M059J (cell line): ENCODE measurements around the gene COL23A1. TPM values are rescaled to one million over a fixed set of nuclear protein-coding genes. Genes with fewer than 3 reads are reported as not detected.
"Not testable (repeated sequence)": the region's sequence is repeated elsewhere in the genome, so short reads cannot be mapped to it uniquely, and the experiment has no call there.

Experiments
- DNase-seq: peaks from one replicate; pipeline ENCODE4 v3.0.0-alpha.2; 2012; ENCODE audit warnings: low read depth
- total RNA-seq: library from RNA; depleted of rRNA; stranded (reverse); fragments of >200 nt; shearing (Covaris generic); gene quantifications from 2 replicates; pipeline ENCODE4 v1.2.3, GENCODE V29; 2014

Gene COL23A1
- total RNA-seq, 1 experiment from 2014 or later, result not detected

GRCh38 chr5:178307267-178308045, 282.7 kb downstream of the COL23A1 start:
- DNase-seq, result no peak

DNA sequence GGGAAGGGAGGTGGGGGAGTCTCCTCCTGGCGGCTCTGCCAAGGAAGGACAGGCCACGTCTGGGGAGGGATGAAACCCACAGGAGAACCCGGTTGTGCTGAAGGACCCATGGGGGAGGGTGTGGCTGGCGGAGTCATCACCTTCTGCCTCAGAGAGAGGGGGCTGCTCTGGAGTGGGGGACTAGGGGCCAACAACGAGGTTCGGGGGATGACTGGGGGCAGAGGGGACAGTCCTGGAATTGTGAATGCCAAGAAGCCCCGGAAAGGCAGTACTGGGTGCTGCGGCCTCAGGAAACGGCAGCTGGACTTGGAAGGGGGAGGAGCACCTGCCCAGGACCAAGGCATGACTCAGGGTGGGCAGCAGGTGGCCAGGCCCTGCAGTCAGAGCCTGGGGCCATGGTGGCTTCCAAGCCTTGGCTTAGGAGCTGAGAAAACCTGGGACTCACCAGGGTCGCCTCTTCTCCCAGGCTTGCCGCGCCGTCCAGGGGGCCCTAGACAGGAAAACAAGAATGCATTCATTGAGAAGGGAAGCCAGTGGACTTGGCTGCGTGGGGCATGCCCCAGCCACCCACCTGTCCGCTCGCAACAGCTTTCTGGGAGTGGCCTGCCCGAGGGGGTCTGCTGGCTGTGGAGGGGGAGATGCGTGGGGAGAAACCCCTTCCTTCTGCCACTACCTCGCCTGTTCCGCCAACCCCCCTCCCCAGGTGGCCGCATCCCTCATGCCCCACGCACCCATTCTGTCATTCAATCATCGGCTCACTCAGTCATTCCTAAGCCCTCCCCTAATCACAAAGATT, 283.6 kb downstream of the COL23A1 start:
- DNase-seq, result no peak

GRCh38 chr5:178305801-178306200, 284.4 kb downstream of the COL23A1 start:
- no peak for DNase-seq

DNA sequence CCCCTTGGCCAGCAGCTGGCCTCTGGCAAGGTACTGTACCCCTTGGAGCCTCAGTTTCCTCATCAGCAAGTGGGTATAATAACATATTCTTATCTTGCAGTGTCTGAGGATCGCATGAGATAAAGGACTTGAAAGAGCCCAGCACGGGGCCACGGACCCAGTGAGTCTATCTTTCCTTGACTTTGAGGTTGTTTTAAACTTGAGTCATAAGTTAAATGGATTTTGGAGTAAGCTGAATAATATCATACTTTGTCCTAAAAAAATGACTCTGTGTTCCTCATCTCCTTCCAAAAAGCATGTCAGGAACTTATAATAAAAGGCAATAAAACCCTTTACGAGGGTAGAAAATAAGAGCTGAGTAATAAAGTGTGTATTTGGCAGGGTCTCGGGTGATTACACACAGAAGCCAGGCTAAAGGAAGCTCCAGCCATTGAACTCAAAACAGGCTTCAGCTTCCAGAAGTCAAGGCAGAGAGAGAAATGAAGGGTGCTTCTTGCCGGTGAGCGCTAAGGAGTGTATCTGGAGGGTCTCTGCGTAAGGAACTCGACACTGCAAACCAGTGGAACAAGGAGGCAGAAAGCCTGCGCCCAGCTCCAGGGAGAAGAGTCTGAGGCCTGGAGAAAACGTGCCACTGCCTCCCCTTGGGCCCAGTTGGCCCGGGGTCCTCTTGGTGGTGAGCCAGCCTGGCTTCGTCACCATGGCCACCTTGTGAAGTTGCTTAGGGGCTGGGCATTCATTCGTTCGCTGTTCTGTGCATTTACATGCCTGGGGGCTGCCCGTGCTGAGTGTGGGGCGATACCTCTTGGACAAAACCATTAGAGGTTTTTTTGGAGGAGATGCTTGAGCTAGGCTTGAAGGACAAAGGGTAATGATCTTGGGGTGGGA, 285.2 kb downstream of the COL23A1 start:
- no peak for DNase-seq

DNA sequence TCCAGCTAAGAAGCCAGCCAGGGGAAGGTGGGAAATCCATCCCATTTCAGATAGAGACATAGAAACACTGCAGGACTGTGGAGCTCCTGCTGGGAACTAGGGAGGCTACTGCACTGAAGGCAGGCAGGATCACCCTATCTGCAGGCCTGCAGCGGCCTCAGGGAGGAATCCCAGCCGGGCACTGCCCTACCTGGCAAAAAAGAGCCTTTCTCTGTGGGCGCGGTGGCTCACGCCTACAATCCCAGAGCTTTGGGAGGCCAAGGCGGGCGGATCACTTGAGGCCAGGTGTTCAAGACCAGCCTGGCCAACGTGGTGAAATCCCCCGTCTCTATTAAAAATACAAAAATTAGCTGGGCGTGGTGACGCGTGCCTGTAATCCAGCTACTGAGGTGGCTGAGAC, 286.2 kb downstream of the COL23A1 start:
- no peak for DNase-seq

GRCh38 chr5:178302321-178302720, 287.9 kb downstream of the COL23A1 start:
- DNase-seq, result not testable (repeated sequence)

DNA sequence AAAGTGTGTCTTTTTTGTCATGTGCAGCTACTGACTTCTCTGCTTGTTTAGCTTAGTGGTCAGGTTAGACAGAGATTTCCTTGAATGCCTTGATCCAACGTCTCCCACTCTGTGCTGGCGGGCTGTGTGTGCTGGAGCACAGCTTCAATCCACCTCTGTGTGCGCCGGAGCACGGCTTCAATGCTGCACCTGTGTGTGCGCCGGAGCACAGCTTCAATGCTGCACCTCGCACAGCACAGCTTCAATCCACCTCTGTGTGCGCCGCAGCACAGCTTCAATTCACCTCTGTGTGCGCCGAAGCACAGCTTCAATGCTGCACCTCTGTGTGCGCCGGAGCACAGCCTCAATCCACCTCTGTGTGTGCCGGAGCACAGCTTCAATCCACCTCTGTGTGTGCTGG, 288.6 kb downstream of the COL23A1 start:
- no peak for DNase-seq

- no peak for DNase-seq
Observed at GRCh38 chr5:178298283-178298807, 291.8 kb downstream of the COL23A1 start.

GRCh38 chr5:178297751-178298150, 292.4 kb downstream of the COL23A1 start:
- DNase-seq, result no peak

DNA sequence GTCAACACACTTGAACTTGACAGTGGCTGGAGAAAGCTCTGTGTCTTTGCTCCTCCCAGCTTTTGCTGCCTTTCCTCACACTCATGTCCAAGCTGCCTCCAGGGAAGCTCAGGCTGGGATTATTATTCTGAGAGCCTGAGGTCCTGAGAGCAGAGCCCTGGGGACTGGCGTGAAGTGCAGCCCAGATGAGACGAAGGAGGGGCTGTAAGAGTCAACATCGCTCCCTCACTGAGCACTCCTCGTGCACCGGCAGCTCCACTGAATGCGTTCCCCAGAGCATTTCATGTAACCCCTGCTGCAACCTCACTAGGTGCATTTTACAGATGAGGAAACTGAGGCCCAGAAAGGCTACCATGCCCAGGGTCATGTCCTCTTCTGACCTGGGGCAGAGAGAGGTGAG, 294.1 kb downstream of the COL23A1 start:
- no peak for DNase-seq

- DNase-seq, result no peak
Observed at GRCh38 chr5:178295589-178295988, 294.6 kb downstream of the COL23A1 start.

- no peak for DNase-seq
Observed at GRCh38 chr5:178293815-178294214, 296.4 kb downstream of the COL23A1 start.

DNA sequence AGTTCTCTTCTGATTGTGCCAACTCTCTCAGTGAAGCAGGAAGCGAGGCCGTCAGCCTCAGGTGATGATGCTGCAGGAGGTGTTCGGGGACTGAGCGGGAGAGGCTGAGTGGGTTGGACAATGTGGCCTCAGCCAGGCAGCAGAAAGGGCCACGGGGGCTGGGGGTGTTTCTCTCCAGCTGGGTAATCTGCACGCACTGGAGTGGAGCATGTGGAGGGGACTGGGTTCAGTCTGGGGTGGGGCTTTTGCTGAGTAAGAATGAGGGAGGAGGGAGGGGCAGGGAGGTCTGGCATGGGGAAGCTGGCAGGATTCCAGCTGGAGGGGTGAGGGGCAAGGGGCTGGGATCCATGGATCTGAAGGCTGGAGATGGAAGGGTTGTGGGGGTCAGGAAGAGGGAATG, 296.8 kb downstream of the COL23A1 start:
- DNase-seq, result no peak

DNA sequence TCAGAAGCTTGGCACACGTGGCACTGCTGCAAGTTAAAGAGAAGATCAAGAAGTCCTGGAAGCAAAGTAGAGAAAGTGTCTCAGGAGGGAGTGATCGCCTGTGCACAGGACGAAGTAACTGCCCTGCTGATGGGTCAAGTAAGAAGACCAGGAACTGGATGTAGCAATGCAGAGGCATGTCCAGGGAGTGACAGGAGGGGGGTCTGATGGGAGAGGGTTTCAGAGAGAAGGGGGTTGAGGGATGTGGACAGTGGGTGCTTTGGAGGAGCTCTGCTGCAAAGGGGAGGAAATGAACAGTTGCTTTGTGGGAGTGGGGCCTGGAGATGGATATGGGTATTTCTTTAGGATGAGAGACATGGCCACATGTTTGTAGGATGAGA, 297.4 kb downstream of the COL23A1 start:
- no peak for DNase-seq

DNA sequence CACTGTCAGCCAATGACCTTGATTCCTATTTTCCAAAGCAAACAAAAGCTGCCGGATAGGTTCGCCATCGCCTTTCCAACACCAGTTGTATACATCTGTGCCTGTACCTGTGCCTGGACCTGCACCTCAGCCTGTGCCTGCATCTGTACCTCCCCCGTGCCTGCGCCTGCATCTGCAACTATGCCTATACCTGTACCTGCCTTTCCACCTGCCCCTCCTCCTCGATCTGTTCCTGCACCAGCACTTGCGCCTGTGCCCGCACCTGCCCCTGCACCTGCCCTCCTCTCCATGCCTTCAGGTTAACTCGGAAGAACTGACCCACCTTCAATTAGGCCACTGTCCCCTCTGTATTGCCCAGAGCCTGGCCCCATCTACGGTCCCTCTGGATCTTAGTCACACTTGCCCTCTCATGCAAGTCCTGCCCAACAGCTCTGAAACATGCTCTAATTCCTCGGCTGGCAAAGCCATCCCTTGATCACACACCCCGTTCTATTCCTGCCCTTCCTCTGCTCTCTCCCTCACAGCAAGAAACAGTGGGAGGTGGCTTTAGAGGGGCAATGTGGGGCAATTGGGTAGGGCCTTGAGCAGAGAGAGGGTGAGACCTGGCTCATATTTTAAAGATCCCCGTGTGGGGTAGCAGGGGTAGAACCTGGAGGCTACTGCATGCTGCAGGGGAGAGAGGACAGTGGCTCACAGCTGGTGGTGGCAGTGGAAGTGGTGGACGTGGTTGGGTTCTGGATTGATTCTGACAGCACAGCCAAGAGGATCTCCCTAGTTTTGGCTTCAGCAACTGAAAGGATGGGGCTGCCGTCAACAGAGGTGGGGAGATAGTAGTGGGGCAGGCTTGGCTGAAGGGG, 298.0 kb downstream of the COL23A1 start:
- DNase-seq, result no peak

DNA sequence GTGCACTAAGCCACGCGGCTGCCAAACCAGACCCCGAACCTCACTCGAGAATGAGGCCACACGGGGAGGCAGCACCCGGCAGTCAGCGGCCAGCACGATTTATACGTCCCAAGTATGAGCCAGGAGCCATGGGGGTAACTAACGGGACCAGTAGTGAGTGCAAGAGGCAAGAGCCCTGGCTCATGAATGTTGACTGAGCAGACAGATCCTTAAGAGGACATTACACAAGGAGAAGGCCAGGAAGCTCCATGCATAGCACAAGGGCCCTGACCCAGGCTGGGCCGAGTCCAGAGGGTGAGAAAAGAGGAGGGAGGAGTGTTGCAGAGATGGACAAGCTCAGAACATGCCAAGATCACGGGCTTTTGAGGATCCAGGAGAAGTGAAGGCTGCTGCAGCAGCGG, 299.0 kb downstream of the COL23A1 start:
- DNase-seq, result no peak

DNA sequence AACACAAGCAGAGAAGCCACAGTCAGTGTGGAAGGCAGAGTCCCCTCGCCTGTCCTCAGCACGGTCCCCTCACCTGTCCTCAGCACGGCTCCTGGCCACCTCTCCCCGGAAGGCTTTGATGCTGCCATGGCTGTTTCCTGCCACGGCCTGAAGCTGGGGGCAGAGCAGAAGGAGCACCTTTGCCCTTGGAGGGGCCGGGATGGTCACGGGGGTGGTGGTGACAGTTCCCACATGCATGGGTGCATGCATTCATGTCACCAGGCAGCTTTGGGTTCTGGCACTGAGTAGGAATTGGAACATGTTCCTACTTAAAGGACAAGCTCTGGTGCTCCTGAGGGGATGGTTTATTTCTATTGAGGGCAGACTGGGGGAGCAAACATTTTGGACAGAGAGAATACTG, 299.8 kb downstream of the COL23A1 start:
- DNase-seq, result no peak

GRCh38 chr5:178289438-178289837, 300.8 kb downstream of the COL23A1 start:
- no peak for DNase-seq

DNA sequence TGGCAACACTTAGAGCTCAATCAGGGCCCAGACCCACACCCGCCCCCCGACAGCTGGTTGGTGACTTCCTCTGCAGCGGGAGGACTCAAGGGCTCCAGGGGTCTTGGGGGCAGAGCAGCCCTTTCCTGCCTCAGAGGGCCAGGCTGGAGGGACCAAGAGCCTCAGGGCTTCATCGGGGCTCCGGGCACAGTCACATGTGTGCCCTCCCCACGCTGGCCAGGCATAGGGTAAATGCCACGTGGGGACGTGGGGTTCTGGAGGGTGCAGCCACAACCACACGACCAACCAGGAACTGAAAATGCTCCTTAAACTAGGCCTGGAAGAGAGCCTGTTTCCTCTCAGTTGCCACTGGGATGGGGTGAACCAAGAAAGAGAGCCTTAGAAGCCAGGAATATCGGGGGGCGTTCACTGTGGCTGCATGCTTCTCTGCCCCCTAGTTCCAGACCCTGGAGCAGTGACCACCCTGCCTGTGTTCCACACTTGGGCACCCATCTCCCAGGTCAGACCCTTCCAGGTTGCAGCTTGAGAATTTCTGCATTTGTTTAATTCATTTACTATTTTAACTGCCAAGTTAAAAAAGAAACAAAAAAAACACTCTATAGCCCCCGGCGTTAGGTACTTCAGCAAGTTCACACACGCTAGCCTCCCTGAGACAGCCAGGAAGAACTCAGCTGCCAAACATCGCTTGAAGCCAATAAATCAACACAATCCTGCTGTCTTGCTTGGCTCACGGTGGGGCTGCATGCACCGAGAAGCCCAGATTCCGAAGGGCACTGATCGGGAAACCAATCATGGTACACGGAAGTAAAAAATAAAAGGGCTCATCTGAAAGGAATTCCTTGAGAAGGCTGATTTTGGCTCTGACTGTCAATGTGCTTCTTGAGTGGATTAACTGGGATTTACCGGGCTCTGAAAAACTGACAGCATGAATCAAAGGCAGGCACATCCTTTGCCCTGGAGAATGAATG, 301.5 kb downstream of the COL23A1 start:
- DNase-seq, result peak; percentile 29

GRCh38 chr5:178287791-178288105, 302.4 kb downstream of the COL23A1 start:
- no peak for DNase-seq
